ENCODE measurements around the gene UNK.

DNA sequence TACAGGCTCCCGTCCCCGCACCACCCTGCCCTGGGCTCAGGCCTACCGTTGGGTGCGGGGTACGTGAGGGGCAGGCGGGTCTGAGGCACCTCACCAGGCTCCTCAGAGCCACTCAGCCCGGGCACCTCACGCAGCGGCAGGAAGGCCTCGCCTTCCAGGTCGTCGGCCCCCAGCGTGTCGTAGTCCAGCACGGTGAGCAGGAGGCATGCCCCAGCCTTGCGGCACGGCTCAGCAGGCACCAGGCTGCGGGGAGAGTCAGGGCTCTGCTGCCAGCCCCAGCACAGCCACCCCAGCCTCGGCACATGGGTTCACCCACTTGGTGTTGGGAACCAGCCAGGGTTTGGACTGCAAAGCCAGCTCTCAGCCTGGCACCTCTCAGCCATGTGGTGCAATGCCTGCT is 44.1 kb downstream of the UNK start:
- no peak for TF ChIP-seq POLR2AphosphoS5 (IDR thresholded peaks at IDR 0.05; ENCODE audit: low read depth, low read length)
- TF ChIP-seq POLR2A (IDR thresholded peaks at IDR 0.05; ENCODE audit: low read depth, low read length): no peak
- TF ChIP-seq TAF1 (IDR thresholded peaks at IDR 0.05; ENCODE audit: borderline replicate concordance, low read depth, low read length): no peak

Data from GM12892 (cell line).